PFSK-1 (cell line): ENCODE data around the gene ARFGAP1.

Source experiments
- FOXP2 ChIP-seq: optimal IDR thresholded peaks from 2 replicates; pipeline ENCODE3; 2011; ENCODE audit warnings: borderline replicate concordance, control low read depth, inconsistent platforms; ENCODE audit not compliant: insufficient read depth; ENCODE audit errors: extremely low read length, extremely low read depth
- POLR2AphosphoS5 ChIP-seq: IDR thresholded peaks from 2 replicates; pipeline ENCODE4 v1.6.1; 2012; ENCODE audit warnings: low read depth, mild to moderate bottlenecking, control low read depth, low read length, moderate library complexity
- REST ChIP-seq, 2 experiments: IDR thresholded peaks; 2 replicates each; pipeline versions ENCODE4 v1.6.1 to v1.8.0; 2011 to 2012; ENCODE audit warnings: low read depth in 2 of 2, low read length in 2 of 2, control low read depth in 1 of 2, inconsistent platforms in 1 of 2, mild to moderate bottlenecking in 1 of 2, moderate library complexity in 1 of 2; ENCODE audit not compliant: insufficient read depth in 1 of 2
- SIN3A ChIP-seq: IDR thresholded peaks from 2 replicates; pipeline ENCODE4 v1.6.1; 2012; ENCODE audit warnings: mild to moderate bottlenecking, low read length, moderate library complexity, borderline replicate concordance; ENCODE audit not compliant: insufficient read depth
- TAF1 ChIP-seq: IDR thresholded peaks from 2 replicates; pipeline ENCODE4 v1.6.1; 2012; ENCODE audit warnings: low read length, control low read depth, borderline replicate concordance; ENCODE audit not compliant: insufficient read depth

ARFGAP1 gene

GRCh38 chr20:63295846-63296245 lies 23.2 kb downstream of the ARFGAP1 start:
- TF ChIP-seq REST (IDR thresholded peaks at IDR 0.05; ENCODE audit: insufficient read depth in 1 of 2, low read depth in 2 of 2, low read length in 2 of 2) (no peak), FOXP2 (no peak), POLR2AphosphoS5 (no peak), TAF1 (no peak), SIN3A (no peak)

GRCh38 chr20:63296531-63297299 lies 24.1 kb downstream of the ARFGAP1 start:
- no peak for TF ChIP-seq TAF1
- TF ChIP-seq FOXP2 = no peak
- TF ChIP-seq REST (IDR thresholded peaks at IDR 0.05; ENCODE audit: insufficient read depth in 1 of 2, low read depth in 2 of 2, low read length in 2 of 2) = no peak
- no peak for TF ChIP-seq POLR2AphosphoS5
- TF ChIP-seq SIN3A = no peak

DNA sequence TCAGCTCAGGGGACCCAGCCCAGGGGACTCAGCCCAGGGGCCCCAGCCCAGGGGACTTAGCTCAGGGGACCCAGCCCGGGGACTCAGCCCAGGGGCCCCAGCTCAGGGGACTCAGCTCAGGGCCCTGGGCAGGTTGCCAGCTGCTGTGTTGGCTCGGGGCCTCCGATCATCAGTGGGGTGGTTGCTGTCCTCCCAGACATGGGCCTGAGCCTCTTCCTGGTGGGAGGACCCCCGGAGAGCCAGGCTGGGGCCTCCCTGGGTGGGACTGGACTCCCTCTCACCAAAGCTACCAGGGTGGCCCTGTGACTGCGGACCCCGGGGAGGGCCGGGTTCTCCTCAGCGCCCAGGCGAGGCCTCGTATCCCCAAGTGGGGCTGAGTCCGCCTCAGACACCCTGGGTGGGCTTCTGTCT lies 24.8 kb downstream of the ARFGAP1 start:
- TF ChIP-seq POLR2AphosphoS5 = no peak
- no peak for TF ChIP-seq TAF1
- TF ChIP-seq SIN3A = no peak
- TF ChIP-seq REST (IDR thresholded peaks at IDR 0.05; ENCODE audit: insufficient read depth in 1 of 2, low read depth in 2 of 2, low read length in 2 of 2) = no peak
- no peak for TF ChIP-seq FOXP2

- TF ChIP-seq TAF1 (no peak), POLR2AphosphoS5 (no peak), REST (IDR thresholded peaks at IDR 0.05; ENCODE audit: insufficient read depth in 1 of 2, low read depth in 2 of 2, low read length in 2 of 2) (no peak), SIN3A (no peak), FOXP2 (no peak)
Observed at GRCh38 chr20:63297796-63298572, 25.4 kb downstream of the ARFGAP1 start.
